ENCODE measurements around the gene SAMD4B. TPM values are rescaled to one million over a fixed set of nuclear protein-coding genes. Genes with fewer than 3 reads are reported as not detected.

The SAMD4B gene
- total and polyA plus RNA-seq, 9 of the 15 experiments (the other 6 are each of a cell fraction or from before 2014, with no cell fraction given): 3.4 to 90.5 (median 38.0) TPM

DNA sequence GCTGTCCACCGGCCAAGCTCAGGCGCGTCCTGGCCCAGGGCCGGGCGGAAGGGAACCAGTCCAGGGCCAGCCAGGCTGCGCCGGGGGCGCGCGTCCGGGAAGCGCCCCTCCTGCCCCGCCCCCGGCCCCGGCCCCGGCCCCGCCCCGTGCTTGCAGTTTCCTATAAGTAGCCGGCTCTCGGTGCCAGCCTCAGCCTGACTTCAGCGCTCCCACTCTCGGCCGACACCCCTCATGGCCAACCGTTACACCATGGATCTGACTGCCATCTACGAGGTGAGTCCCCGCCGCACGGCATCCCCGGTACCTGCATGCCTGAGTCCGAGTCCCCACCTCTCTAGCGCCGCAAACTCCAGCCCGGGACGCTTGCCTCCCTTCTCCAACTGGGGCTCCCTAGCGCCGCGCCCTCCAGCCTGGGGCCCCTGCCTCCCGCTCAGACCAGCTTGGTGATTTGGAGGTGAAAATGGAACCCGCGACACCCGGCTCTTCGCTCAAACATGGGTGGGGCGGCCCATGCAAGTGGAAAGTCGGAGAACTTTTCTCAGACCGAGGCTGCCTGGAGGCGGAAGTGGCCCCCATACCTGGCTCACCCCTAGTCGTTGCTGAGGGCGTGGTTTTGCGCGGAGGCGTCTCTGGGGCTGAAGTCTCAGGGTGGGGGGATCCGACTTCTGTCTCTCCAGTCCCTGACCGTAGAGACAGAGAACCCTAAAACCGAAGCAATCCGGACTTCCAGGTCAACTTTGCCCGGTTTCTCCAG is 64.6 kb downstream of the SAMD4B start, which contains the start of gene ZFP36:
TSS of gene ZFP36 (plus strand) at position 192 of the 754 bp plus-strand sequence. CDS start at position 250, 58 bp downstream.
- in situ Hi-C loops (cut with MboI) (no loop called here), intact Hi-C loops (cut with micrococcal nuclease) (no loop called here)
- H3K36me3 ChIP-seq (ENCODE audit: control insufficient read depth, insufficient read depth, low read length): peaks cover 13% of the 10 kb centered on the region; the same call in 1 of the 3 replicates
- peak within 1 kb of the TSS; percentile 94 for H3K27ac ChIP-seq (ENCODE audit: extremely low read depth, low read depth, low read length)
- H3K4me1 ChIP-seq (replicated peaks in 1 of 2; ENCODE audit: control insufficient read depth in 2 of 2, insufficient read depth in 2 of 2, low read length in 2 of 2): peaks cover 63 to 82% of the 10 kb centered on the region in 2 experiments
- peak; percentile 75 to 89 (median 80) for DNase-seq (ENCODE audit: extremely low read depth in 1 of 4, low spot score in 3 of 4)
- WGBS (ENCODE audit: insufficient coverage, low coverage, missing lambda C conversion rate): under 1% methylated on average over 34 of the region's 56 CpGs
- POLR2A ChIA-PET: interaction anchor here (0.5 to 4.0 kb wide), 9 partner anchors 9 to 596 kb away, joined by 3 to 18 read pairs (median 3); partner anchors contain the start of genes MED29, PAF1, RPS16 and SAMD4B
- peaks cover 48% of the 10 kb centered on the region for H3K79me2 ChIP-seq (ENCODE audit: control insufficient read depth, insufficient read depth, low read length)
- peak within 1 kb of the TSS; percentile 78 for H3K4me3 ChIP-seq
- TSS peak; percentile 83 for BruUV-seq (replicated peaks)
- no peaks in the 10 kb centered on the region for H3K27me3 ChIP-seq (ENCODE audit: control insufficient read depth in 2 of 2, insufficient read depth in 2 of 2, low read length in 2 of 2)
- peak; percentile 57 for FAIRE-seq
- peaks cover 4% of the 10 kb centered on the region; the same call in 1 of the 2 replicates for H4K20me1 ChIP-seq (replicated peaks; ENCODE audit: control insufficient read depth, insufficient read depth, low read length)
- peaks cover 2% of the 10 kb centered on the region for H3K9me1 ChIP-seq (ENCODE audit: control insufficient read depth, insufficient read depth, low read length)
- CTCF ChIA-PET (ENCODE audit: low intra/inter-chr PET ratio): no interaction called here
- no peaks in the 10 kb centered on the region for H3K9me3 ChIP-seq (replicated peaks; ENCODE audit: control insufficient read depth, insufficient read depth, low read depth, low read length)
- peak; percentile 63 for ATAC-seq
- peak within 1 kb of the TSS; percentile 71 for H2AFZ ChIP-seq (ENCODE audit: low read depth, low read length)
- H3K4me2 ChIP-seq (ENCODE audit: insufficient read depth, low read length): peak within 1 kb of the TSS; percentile 85
- peak within 1 kb of the TSS; percentile 91 to 97 for H3K9ac ChIP-seq (ENCODE audit: insufficient read depth in 1 of 2, low read depth in 2 of 2, low read length in 2 of 2)
- no peak for TF ChIP-seq MEIS2 (IDR thresholded peaks at IDR 0.05; ENCODE audit: partially characterized antibody)
- peak; percentile 97 for TF ChIP-seq KDM5B (IDR thresholded peaks at IDR 0.05; ENCODE audit: insufficient replicate concordance, low read depth, low read length)
- no peak for TF ChIP-seq STAT5B (CRISPR knock-in tag; IDR thresholded peaks at IDR 0.05)
- TF ChIP-seq, protein P1, sequence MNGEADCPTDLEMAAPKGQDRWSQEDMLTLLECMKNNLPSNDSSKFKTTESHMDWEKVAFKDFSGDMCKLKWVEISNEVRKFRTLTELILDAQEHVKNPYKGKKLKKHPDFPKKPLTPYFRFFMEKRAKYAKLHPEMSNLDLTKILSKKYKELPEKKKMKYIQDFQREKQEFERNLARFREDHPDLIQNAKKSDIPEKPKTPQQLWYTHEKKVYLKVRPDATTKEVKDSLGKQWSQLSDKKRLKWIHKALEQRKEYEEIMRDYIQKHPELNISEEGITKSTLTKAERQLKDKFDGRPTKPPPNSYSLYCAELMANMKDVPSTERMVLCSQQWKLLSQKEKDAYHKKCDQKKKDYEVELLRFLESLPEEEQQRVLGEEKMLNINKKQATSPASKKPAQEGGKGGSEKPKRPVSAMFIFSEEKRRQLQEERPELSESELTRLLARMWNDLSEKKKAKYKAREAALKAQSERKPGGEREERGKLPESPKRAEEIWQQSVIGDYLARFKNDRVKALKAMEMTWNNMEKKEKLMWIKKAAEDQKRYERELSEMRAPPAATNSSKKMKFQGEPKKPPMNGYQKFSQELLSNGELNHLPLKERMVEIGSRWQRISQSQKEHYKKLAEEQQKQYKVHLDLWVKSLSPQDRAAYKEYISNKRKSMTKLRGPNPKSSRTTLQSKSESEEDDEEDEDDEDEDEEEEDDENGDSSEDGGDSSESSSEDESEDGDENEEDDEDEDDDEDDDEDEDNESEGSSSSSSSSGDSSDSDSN (IDR thresholded peaks at IDR 0.05; ENCODE audit: borderline replicate concordance in 1 of 2, low read depth in 2 of 2, low read length in 2 of 2): peak in 1 of 2 experiments; percentile 74; a peak in 1 of 4 replicates
- TF ChIP-seq TCF7L2 (IDR thresholded peaks at IDR 0.05; ENCODE audit: low read depth, low read length): no peak
- peak; percentile 61; the same call in 1 of the 2 replicates for TF ChIP-seq GABPB1 (CRISPR knock-in tag; IDR thresholded peaks at IDR 0.05)
- peak; percentile 76 to 87; a peak in 2 of 4 replicates for TF ChIP-seq SIN3A (IDR thresholded peaks at IDR 0.05; ENCODE audit: borderline replicate concordance in 2 of 2, control insufficient read depth in 1 of 2, low read depth in 2 of 2, low read length in 2 of 2)
- no peak for TF ChIP-seq THRAP3 (IDR thresholded peaks at IDR 0.05; ENCODE audit: borderline replicate concordance)
- peak; percentile 87 for TF ChIP-seq MBD2 (IDR thresholded peaks at IDR 0.05; ENCODE audit: borderline replicate concordance, low read depth)
- no peak; the same call in 1 of the 2 replicates for TF ChIP-seq ILF3 (IDR thresholded peaks at IDR 0.05; ENCODE audit: borderline replicate concordance)
- no peak for TF ChIP-seq RBM39 (optimal IDR thresholded peaks at IDR 0.05; ENCODE audit: low read depth, low read length)
- TF ChIP-seq, protein P2, sequence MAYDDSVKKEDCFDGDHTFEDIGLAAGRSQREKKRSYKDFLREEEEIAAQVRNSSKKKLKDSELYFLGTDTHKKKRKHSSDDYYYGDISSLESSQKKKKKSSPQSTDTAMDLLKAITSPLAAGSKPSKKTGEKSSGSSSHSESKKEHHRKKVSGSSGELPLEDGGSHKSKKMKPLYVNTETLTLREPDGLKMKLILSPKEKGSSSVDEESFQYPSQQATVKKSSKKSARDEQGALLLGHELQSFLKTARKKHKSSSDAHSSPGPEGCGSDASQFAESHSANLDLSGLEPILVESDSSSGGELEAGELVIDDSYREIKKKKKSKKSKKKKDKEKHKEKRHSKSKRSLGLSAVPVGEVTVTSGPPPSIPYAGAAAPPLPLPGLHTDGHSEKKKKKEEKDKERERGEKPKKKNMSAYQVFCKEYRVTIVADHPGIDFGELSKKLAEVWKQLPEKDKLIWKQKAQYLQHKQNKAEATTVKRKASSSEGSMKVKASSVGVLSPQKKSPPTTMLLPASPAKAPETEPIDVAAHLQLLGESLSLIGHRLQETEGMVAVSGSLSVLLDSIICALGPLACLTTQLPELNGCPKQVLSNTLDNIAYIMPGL (CRISPR knock-in tag; IDR thresholded peaks at IDR 0.05): peak; percentile 47; the same call in 1 of the 2 replicates
- peak; percentile 96 for TF ChIP-seq ZSCAN29 (IDR thresholded peaks at IDR 0.05)
- TF ChIP-seq CCAR2 (IDR thresholded peaks at IDR 0.05; ENCODE audit: low read depth, low read length): no peak
- TF ChIP-seq HDAC1 (IDR thresholded peaks at IDR 0.05): peak in 1 of 2 experiments; percentile 29; a peak in 1 of 4 replicates
- no peak for TF ChIP-seq ZFP30 (CRISPR knock-in tag; IDR thresholded peaks at IDR 0.05; ENCODE audit: borderline replicate concordance)
- TF ChIP-seq ERF (CRISPR knock-in tag; IDR thresholded peaks at IDR 0.05): 0 out of 2 replicates have a peak, but pooled peaks have one; percentile 12

All from K562 (cell line).